NCI-H774 (cell line): ENCODE data around the gene MSI2.

Experiments used
- DNase-seq: peaks from one replicate; lab custom pipeline; 2025; lab: John Stamatoyannopoulos, UW

Gene MSI2

DNA sequence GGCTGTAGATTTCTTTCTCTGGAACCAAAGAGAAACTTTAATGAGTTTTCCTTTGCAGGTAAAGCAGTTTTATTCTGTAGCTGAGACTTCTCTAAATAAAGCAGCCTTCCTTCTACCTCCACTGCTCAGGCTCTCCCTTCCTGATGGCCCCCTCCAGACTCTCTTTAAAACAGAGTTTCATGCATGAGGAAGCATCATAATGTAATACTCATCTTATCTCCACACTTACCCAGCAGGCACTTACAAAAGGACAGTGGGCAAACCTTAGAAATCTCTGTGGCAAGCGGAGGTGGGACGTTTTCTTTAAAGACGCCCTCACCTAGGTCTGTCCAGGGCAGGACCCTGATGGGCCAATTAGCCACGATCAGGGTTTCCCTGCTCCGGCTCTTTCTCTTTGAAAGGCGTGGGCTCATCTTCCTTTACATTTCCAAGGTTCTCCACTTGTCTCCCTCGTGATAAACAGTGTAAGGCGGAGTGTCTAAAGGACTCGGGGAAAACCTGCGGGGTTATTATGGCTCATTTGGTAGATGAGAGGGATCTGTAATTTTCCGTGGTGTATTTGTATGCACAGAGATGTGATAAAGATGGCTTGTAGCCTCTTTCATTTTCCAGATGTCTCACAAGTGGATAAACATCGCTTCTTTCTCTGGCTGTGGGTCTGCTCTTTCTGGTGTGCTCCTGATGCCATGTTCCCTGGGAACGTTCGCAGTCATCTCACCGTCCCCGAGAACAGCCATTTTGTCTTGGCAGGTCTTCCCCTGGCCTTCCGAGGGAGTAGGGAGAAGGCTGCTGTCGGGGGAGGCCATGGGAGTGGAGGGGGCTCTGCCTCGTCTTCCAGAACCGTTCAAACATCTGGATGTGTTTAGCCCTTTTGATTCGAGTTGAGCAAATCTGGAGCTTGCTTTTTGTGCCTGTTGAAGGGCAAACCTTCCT, 249.8 kb downstream of the MSI2 start:
- DNase-seq, result no peak

GRCh38 chr17:57506774-57507127, 250.4 kb downstream of the MSI2 start:
- no peak for DNase-seq

DNA sequence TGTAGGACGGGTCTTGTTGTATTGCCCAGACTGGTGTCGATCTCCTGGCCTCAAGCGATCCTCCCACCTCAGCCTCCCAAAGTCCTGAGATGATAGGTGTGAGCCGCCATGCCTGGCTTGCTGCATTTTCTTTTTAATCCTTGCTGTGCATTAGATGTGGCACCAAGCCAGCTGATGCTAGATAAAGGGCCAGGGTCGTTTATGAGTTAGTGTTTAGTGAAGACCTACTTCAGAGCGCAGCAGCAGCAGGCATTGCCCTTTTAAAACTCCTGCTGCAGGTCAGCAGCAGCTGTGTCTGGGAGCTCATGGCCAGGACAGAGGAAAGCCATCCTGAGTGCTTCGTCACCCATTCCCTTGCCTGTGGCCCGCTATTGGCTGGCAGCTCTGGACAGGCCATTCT, 251.5 kb downstream of the MSI2 start:
- DNase-seq, result no peak

GRCh38 chr17:57508671-57509070, 252.3 kb downstream of the MSI2 start:
- DNase-seq, result no peak

- no peak for DNase-seq
Observed at GRCh38 chr17:57511475-57512123, 255.3 kb downstream of the MSI2 start.

GRCh38 chr17:57512258-57512657, 255.9 kb downstream of the MSI2 start:
- no peak for DNase-seq

DNA sequence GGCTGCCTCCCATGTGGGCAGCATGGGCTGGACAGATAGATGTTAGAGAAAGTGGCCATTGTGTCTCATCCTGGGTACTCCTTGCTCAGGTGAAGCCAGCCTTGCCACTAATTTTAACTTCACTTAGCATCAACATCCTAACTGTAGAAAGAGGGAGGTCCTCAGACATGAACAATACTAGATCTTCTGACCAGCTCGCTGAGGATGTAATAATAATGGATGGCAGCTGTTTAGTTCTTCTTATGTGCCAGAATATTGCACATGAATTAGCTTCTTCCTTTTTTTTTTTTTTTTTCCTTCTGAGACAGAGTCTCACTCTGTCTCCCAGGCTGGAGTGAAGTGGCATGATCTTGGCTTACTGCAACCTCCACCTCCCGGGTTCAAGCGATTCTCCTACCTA, 256.4 kb downstream of the MSI2 start:
- DNase-seq, result no peak

DNA sequence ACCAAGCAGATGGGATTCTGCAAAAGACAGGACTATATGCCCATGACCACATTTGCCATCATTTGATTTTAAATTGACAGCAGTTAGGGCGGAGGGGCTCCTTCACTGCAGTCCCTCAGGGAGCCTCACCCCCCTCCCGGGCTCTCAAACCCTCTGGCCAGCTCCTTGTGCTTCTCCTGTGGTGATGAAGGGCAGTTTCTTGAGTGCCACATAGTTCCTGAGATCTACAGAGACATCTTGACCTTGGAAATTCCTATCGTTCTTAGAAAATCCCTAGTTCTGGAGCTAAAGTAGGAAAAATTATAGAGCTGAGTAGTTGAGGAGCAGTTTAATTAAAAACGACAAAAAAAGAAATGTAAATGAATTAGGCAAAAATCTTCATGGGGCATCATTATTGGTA, 257.2 kb downstream of the MSI2 start:
- DNase-seq, result no peak

DNA sequence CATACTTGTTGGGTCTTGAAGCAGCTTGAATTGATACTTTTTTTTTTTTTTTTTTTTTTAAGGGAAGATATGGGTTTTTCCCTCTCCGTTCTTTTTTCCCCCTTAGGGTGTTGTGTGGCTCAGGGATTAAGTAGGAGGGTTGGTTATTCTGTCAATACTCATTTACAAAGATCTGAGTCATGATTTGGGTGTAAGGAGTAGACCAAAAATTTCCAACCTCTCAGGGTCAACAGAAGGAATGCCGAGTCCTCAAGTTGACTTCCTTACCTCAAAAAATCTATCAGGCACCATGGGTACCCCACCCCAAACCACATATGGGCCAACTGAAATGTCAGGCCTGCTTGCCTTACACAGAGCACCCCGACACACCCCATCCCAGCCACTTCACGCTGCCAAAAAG, 258.3 kb downstream of the MSI2 start:
- DNase-seq, result no peak

DNA sequence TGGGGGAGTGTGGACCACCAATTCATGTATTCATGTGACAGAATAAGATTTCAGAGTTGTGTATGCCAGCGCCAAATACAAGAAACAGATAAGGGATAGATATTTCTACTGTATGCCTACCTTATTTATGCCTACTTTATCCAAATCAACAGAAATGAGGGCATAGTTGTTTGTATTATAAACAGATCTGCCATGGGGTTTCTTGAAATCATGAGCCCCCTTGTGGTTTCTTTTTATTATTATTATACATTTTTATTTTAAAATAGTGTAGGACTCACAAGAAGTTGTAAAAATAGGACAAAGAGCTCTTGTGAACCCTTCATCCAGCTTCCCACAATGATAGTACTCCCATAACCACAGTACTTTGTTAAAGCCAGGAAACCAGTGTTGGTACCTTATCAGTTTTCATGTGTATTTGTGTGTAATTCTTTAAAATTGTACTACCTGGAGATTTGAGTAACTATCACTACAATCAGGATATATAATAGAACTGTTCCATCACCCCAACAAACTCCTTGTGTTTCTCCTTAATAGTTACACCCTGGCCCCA, 259.4 kb downstream of the MSI2 start:
- no peak for DNase-seq

- DNase-seq, result no peak
Observed at GRCh38 chr17:57516290-57517230, 260.2 kb downstream of the MSI2 start.

- DNase-seq, result no peak
Observed at GRCh38 chr17:57517273-57517631, 260.9 kb downstream of the MSI2 start.

DNA sequence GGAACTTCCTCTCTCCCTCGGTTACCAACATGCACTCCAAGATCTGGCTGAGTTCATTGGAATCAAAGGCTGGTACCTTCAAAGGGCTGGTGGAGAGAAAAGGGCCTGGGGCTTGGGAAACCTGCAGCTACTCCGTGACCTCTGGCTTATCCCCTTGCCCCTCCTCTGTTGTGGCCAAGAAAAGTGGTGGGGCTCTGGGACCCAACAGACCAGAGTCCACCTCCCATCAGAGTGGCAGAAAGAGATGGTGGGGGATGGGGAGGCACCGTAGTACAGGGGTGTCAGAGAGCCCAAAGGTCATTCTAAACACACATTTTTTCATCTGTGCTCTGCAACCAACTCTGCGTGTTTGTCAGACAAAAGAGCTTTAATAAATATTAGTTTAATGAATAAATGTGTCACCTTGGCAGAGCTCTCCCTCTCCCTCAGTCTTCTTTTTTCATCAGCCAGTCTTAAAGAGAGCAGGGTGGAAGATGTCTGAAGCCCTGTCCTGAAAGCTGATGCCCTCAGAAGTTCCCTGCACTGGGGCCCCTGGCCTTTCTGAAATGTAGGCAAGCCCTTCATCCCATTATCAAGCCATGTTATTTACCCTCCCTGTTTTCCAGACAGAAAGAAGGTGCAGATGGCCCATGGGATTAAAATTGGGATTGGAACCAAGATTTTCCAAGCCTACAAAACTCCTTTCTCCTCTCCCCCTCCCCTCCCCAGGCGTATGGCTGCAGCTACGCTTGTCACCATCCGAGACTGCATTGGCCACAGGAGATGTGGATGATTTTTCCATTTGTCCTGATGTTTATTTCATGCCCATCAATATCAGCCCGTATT, 261.5 kb downstream of the MSI2 start:
- DNase-seq, result no peak

DNA sequence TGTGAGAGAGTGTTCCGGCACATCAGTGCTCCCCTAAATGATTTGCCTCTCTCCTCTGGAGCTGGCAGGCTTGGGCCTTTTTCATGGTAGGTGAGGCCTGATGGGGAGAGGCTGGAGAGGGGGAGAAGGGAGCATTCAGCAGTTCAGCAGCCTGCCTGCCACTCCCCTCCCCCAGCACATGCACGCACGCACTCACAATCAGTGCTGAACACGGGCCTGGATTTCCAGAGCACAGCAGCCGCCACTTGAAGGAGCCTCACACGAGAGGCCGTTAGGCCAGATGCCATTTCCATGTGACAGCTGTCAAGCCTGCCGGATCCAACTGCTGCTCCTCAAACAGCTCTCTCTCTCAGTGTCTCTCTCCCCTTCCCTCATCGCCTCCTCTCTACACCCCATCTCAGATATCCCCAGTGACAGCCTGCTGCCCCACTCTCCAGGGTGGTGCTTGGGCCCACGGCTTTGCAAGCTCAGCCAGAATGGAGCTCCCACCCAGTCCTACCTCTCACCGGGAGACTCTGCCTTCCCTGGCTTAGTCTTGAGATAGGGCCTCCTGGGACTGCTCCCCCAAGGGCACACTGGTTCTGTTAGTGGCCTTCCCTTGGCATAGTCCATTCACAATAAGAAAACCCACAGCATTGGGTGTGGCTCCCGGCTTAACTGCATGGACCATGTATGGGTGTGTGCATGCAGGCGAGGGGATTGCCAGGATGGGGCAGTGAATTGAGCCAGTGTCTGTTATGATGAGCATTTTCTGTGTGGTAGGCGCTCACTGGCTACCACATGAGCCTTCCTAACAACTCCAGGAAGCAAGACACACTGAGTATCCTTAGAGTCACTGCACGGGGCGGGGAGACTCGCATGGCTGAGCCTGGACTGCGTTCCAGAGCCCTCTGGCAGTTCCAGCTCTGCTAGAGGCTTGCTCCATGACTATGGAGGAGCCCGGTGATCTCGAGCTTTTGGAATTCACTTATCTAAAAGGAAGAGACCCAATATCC, 262.6 kb downstream of the MSI2 start:
- DNase-seq, result peak; percentile 37

DNA sequence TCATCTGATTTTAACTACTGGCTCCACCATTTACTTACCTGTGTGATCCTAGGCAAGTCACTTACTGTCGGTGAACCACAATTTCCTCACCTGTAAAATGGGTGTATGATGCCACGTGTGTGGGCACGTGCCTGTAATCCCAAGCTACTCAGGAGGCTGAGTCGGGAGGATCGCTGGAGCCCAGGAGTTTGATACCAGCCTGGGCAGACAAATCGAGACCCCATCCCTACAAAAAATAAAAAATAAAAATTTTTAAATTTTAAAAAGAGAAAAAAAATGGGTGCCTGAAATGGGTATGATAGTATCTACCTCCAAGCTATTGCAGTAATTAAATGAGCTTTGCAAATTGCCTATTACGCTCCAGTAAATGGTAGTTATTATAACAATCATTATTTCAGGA, 263.5 kb downstream of the MSI2 start:
- no peak for DNase-seq

GRCh38 chr17:57521606-57522005, 265.3 kb downstream of the MSI2 start:
- no peak for DNase-seq

GRCh38 chr17:57522042-57523005, 266.0 kb downstream of the MSI2 start:
- DNase-seq, result no peak

GRCh38 chr17:57523926-57524632, 267.8 kb downstream of the MSI2 start:
- DNase-seq, result peak; percentile 56
